Ectodermal cell (in vitro differentiated cells): ENCODE data around the gene HIF1A.

Experiments
- H3K27ac ChIP-seq: 2 replicates; pipeline ENCODE4 v1.7.0; 2013; ENCODE audit warnings: mild to moderate bottlenecking, low read depth, low read length; ENCODE audit not compliant: insufficient read depth, poor library complexity, severe bottlenecking
- H3K27me3 ChIP-seq: 2 replicates; pipeline ENCODE4 v1.7.0; 2013; ENCODE audit warnings: mild to moderate bottlenecking, low read length; ENCODE audit not compliant: insufficient read depth, control insufficient read depth, poor library complexity, severe bottlenecking
- H3K36me3 ChIP-seq: one replicate; pipeline ENCODE4 v1.7.0; 2013; ENCODE audit warnings: low read length; ENCODE audit not compliant: control insufficient read depth, insufficient read depth
- H3K4me1 ChIP-seq: one replicate; pipeline ENCODE4 v1.7.0; 2013; ENCODE audit warnings: low read length; ENCODE audit not compliant: control insufficient read depth, insufficient read depth
- H3K4me3 ChIP-seq: 2 replicates; pipeline ENCODE4 v1.7.0; 2013; ENCODE audit warnings: low read depth, low read length, control low read depth; ENCODE audit not compliant: insufficient read depth
- H3K9me3 ChIP-seq: 2 replicates; pipeline ENCODE4 v1.7.0; 2013; ENCODE audit warnings: mild to moderate bottlenecking, low read length, moderate library complexity; ENCODE audit not compliant: control insufficient read depth
- WGBS, 2 experiments: methylation state at CpG; one replicate each; pipeline ENCODE4 v1.1.7; 2013; ENCODE audit warnings: missing lambda C conversion rate in 2 of 2; 5-methylcytosine and 5-hydroxymethylcytosine counted together

The HIF1A gene

DNA sequence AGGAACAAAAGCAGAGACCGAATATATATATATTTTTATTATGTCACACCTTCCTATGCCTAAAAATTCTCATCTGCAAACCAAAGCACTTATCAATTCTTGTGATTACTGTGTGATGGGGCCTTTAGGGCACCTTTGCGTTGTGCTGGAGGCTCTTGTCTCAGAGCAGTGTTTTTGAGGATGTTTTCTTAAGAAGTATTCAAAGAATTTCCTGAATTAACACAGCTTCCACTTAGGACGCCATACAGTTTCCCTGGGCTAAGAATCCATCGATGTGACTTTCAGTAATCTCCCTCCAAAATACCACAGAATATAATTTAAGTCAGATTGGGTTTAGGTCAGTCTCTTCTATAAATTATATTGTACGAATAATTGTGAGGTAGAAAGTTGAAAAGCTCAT lies 22.0 kb upstream of the HIF1A start:
- Histone ChIP-seq H3K4me1 (no peaks in the 10 kb centered on the region), H3K36me3 (no peaks in the 10 kb centered on the region), H3K27ac (no peak overlapping the region), H3K4me3 (no peak overlapping the region), H3K27me3 (no peaks in the 10 kb centered on the region), H3K9me3 (no peaks in the 10 kb centered on the region)
- 75% methylated on average over 3 of the region's 5 CpGs; no CpG with 5 or more reads in 1 of the 2 experiments for WGBS, 2 experiments

DNA sequence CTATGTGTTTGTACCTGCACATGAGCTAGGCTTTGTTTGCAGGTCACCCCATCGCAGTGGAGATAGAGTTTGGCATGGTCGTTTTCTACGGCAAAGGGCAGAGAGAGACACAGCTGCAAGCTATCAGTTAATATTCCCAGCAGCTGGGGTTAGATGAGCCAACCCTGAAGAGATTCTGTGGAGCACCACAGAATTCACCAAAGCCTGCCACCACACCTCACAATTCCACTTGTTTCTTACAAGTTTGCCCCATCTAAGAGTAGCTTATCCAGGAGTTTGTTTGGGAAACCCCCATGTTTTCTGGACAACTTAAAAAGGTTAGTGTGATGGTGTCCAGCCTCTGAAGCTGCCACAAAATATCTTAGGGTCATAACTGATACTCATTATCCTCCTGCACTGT lies 20.0 kb upstream of the HIF1A start:
- no peak overlapping the region for H3K4me3 ChIP-seq
- no peaks in the 10 kb centered on the region for H3K27me3 ChIP-seq
- H3K27ac ChIP-seq: no peak overlapping the region
- H3K36me3 ChIP-seq: no peaks in the 10 kb centered on the region
- WGBS, 2 experiments: 95% methylated on average over 3 of the region's 3 CpGs
- no peaks in the 10 kb centered on the region for H3K4me1 ChIP-seq
- no peaks in the 10 kb centered on the region for H3K9me3 ChIP-seq

DNA sequence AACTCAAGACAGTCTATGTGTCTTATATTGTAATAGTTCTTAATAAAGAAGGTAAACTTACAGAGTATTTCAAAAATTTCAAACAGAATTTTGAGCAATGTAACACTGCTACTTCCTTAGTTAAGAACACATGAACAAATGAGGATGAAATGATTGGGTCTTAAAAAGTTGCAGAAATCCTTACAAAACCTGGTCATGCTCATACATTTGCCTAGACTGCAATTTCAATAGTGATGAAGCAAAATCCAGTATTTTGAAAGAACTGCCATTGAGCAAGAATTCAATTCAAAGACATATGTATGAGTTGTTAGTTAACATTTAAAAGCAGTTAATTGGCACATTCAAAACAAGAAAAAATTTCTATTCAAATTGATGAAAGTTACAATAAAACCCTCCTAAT lies 17.8 kb upstream of the HIF1A start:
- Histone ChIP-seq H3K27ac (no peak overlapping the region), H3K4me3 (no peak overlapping the region), H3K9me3 (no peaks in the 10 kb centered on the region), H3K36me3 (no peaks in the 10 kb centered on the region), H3K27me3 (no peaks in the 10 kb centered on the region), H3K4me1 (no peaks in the 10 kb centered on the region)

DNA sequence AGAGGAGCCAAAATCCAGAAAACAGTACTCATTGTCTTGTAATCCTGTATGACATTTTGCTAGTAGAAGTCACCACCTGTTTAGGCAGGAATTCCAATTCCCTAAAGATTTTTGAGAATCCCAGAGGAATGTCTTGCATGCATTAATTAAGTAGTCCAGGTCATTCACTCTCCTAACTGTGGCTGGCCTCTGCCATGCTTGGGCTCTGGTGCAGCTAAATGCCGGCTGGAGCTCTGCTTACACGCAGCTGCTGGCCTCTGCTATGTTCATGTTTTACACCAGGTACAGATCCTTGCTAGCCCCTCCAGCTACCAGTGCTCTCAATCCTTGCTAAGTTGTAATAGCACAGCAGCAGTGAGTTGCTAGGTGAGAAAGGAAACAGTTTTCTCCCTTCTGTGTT lies 16.3 kb upstream of the HIF1A start:
- no peaks in the 10 kb centered on the region for H3K9me3 ChIP-seq

DNA sequence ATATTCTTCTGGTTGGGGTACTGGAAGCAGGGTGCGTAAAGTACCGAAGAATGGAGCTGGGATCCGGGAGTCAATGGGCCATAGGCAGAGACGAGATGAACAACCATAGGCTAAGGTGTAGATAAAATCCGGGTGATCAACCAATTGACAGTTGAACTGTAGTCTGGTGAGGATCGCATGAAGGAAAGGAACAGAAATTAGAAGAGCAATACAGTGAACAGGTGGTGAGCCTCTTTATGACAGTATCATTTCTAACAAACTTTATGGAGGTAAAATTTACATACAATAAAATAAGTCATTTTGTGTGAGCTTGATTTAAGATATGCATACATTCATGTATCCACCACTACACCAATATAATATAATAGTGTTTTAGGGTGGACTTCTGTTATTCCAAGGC lies 13.9 kb upstream of the HIF1A start:
- H3K27me3 ChIP-seq: no peaks in the 10 kb centered on the region
- no peaks in the 10 kb centered on the region for H3K4me1 ChIP-seq
- WGBS, 2 experiments: 94 to 95% methylated on average over 6 of the region's 6 CpGs
- H3K4me3 ChIP-seq: no peak overlapping the region
- no peak overlapping the region for H3K27ac ChIP-seq
- no peaks in the 10 kb centered on the region for H3K9me3 ChIP-seq
- H3K36me3 ChIP-seq: no peaks in the 10 kb centered on the region

More for the DNA sequence above, 16.3 kb upstream of the HIF1A start:
- 25 to 31% methylated on average over 2 of the region's 2 CpGs for WGBS, 2 experiments
- H3K4me3 ChIP-seq: no peak overlapping the region
- H3K4me1 ChIP-seq: no peaks in the 10 kb centered on the region
- H3K27me3 ChIP-seq: no peaks in the 10 kb centered on the region
- H3K36me3 ChIP-seq: no peaks in the 10 kb centered on the region
- H3K27ac ChIP-seq: peak overlapping the region; percentile 0

DNA sequence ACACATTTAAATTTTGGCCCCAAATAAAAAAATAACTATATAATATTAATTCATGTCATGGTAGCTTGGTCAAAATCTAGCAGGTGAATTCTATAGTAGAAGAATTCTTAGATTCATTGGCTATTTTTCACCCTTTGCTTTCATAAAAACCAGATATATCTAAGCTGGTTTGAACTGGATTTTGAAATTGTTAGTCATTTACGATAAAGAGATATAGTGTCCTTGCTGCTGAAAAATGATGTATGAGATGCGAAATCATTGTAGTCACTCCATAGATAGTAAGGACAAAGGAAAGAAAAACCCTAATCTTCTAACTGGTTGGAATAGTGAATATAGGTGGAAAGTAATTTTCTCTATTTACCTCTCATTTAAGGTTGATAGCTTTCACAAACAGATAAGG lies 12.2 kb upstream of the HIF1A start:
- WGBS, 2 experiments: 100% methylated on average over 2 of the region's 2 CpGs
- Histone ChIP-seq H3K4me3 (no peak overlapping the region), H3K4me1 (no peaks in the 10 kb centered on the region), H3K27me3 (no peaks in the 10 kb centered on the region), H3K27ac (no peak overlapping the region), H3K36me3 (no peaks in the 10 kb centered on the region), H3K9me3 (no peaks in the 10 kb centered on the region)

DNA sequence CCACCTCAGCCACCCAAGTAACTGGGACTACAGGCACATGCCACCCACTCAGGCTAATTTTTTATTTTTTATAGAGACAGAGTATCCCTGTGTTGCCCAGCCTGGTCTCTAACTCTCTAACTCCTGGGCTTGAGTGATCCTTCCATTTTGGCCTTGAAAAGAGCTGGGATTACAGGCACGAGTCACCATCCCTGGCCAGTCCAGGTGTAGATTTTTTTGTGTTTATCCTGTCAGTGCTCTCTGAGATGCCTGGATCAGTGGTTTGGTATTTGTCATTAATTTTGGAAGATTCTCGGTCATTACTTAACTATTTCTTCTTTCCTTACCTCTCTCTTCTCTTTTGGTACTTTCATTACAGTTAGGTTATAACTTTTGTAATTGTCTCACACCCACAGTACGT lies 5.3 kb upstream of the HIF1A start:
- WGBS, 2 experiments: 61 to 89% methylated on average over 1 to 3 of the region's 3 CpGs
- Histone ChIP-seq H3K9me3 (no peaks in the 10 kb centered on the region), H3K36me3 (no peaks in the 10 kb centered on the region), H3K27me3 (no peaks in the 10 kb centered on the region), H3K4me3 (no peak overlapping the region), H3K27ac (no peak overlapping the region), H3K4me1 (peaks cover 14% of the 10 kb centered on the region)

DNA sequence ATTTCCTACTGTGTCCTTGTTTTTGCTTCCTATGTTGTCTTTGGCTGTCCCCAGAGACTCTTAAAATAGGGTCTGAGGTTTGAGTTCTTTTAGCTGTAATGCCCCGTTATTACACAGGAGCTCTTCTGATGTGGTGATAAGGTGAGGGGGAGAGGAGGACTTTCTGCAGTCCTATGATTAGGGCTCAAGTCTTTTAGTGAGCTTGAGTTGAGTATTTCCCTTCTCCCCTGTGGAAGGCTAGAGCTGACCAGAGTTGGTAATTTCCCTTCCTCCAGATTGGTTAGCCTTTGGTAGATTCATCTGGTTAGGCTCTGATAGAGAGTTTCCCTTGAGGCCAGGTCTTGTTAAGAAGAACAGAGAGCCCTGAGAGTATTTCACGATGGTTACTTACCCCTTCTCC lies 4.3 kb upstream of the HIF1A start:
- Histone ChIP-seq H3K4me3 (no peak overlapping the region), H3K27ac (peak overlapping the region; percentile 23), H3K36me3 (no peaks in the 10 kb centered on the region), H3K9me3 (no peaks in the 10 kb centered on the region), H3K4me1 (peaks cover 14% of the 10 kb centered on the region), H3K27me3 (no peaks in the 10 kb centered on the region)
- WGBS, 2 experiments: 79 to 80% methylated on average over 2 of the region's 2 CpGs

DNA sequence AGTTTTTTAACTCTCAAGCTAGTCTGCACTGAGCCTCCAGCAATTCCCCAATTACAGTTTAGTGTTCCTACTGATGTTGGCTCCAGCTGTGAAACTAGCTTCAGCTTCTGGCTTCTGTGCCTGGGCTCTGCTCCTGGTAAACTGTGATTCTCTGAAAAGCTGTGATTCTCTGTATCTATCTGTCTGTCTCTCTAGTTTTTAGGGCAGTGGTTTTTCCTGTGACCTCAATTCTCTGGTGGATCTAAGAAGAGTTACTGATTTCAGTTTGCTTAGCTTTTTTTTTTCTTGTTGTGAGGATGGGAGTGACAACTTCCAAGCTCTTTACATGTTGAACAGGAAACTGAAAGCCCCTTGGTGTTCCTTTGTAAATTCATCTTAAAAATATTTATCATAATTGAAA lies 3.8 kb upstream of the HIF1A start:
- H3K4me3 ChIP-seq: no peak overlapping the region
- H3K4me1 ChIP-seq: peaks cover 14% of the 10 kb centered on the region
- no peaks in the 10 kb centered on the region for H3K27me3 ChIP-seq
- no peaks in the 10 kb centered on the region for H3K9me3 ChIP-seq
- no peaks in the 10 kb centered on the region for H3K36me3 ChIP-seq
- H3K27ac ChIP-seq: no peak overlapping the region

DNA sequence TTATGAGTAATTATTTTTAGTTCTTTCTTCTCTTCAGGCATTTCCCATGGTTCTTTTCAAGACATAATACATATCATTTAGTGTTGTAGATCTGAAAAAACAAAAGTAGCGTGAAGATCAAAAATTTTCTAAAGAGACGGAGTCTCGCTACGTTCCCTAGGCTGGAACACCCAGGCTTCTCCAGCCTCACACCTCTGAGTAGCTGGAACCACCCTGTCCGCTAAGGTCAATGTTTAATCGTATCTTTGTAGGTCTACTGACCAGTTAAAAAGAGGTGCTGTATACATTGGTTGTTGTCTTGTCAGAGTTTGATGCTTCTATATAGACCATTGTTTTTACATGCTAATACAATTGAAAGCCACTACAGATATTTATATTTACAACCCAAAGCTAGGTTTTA lies 1.3 kb upstream of the HIF1A start:
- no peak overlapping the region for H3K27ac ChIP-seq
- H3K4me1 ChIP-seq: peaks cover 21% of the 10 kb centered on the region
- no peaks in the 10 kb centered on the region for H3K9me3 ChIP-seq
- H3K4me3 ChIP-seq: no peak overlapping the region
- H3K27me3 ChIP-seq: no peaks in the 10 kb centered on the region
- no peaks in the 10 kb centered on the region for H3K36me3 ChIP-seq
- WGBS, 2 experiments: 95% methylated on average over 5 to 6 of the region's 6 CpGs
